Hepatocyte (in vitro differentiated cells): ENCODE data around the gene BICD1. TPM values are rescaled to one million over a fixed set of nuclear protein-coding genes. Genes with fewer than 3 reads are reported as not detected.

Source experiments
- DNase-seq: peaks from one replicate; pipeline ENCODE4 v3.0.0-alpha.2; 2016; ENCODE audit warnings: low spot score
- H2AFZ ChIP-seq: fragments of 200-600 bp; sonication (generic); 2 replicates; pipeline ENCODE4 v1.6.0; 2016; ENCODE audit warnings: antibody characterized with exemption, mild to moderate bottlenecking
- H3K27ac ChIP-seq: fragments of 200-600 bp; sonication (generic); 2 replicates; pipeline ENCODE4 v1.5.1; 2016; ENCODE audit warnings: mild to moderate bottlenecking
- H3K27me3 ChIP-seq: fragments of 200-600 bp; sonication (generic); 2 replicates; pipeline ENCODE4 v1.6.1; 2016
- H3K36me3 ChIP-seq: fragments of 200-600 bp; sonication (generic); replicated peaks from 2 replicates; pipeline ENCODE4 v1.5.1; 2016; ENCODE audit warnings: low read depth; ENCODE audit not compliant: insufficient read depth
- H3K4me1 ChIP-seq: fragments of 200-600 bp; sonication (generic); 2 replicates; pipeline ENCODE4 v1.5.1; 2016; ENCODE audit warnings: mild to moderate bottlenecking, moderate library complexity; ENCODE audit not compliant: insufficient read depth
- H3K4me2 ChIP-seq: fragments of 200-600 bp; sonication (generic); 2 replicates; pipeline ENCODE4 v1.6.0; 2016
- H3K4me3 ChIP-seq: fragments of 200-600 bp; sonication (generic); 2 replicates; pipeline ENCODE4 v1.5.1; 2016; ENCODE audit warnings: mild to moderate bottlenecking
- H3K79me2 ChIP-seq: fragments of 200-600 bp; sonication (generic); 2 replicates; pipeline ENCODE4 v1.6.0; 2017; ENCODE audit warnings: mild to moderate bottlenecking
- H3K9me2 ChIP-seq: fragments of 200-600 bp; sonication (generic); replicated peaks from 2 replicates; pipeline ENCODE4 v1.6.0; 2017; ENCODE audit warnings: mild to moderate bottlenecking; ENCODE audit not compliant: insufficient read depth
- H3K9me3 ChIP-seq: fragments of 200-600 bp; sonication (generic); 2 replicates; pipeline ENCODE4 v1.5.1; 2016; ENCODE audit warnings: low read depth, mild to moderate bottlenecking
- H4K20me1 ChIP-seq: fragments of 200-600 bp; sonication (generic); 2 replicates; pipeline ENCODE4 v1.6.0; 2016; ENCODE audit warnings: mild to moderate bottlenecking; ENCODE audit not compliant: insufficient read depth, poor library complexity, severe bottlenecking
- EZH2 ChIP-seq: fragments of 200-600 bp; sonication (generic); IDR thresholded peaks from 2 replicates; pipeline ENCODE4 v1.6.1; 2016; ENCODE audit warnings: antibody characterized with exemption, mild to moderate bottlenecking, borderline replicate concordance
- EZH2phosphoT487 ChIP-seq: fragments of 200-600 bp; sonication (generic); IDR thresholded peaks from one replicate; pipeline ENCODE4 v1.6.1; 2018; ENCODE audit warnings: antibody characterized with exemption, mild to moderate bottlenecking, low read depth, moderate library complexity; ENCODE audit not compliant: unreplicated experiment, severe bottlenecking
- WGBS: methylation state at CpG from one replicate; pipeline ENCODE4 v1.1.6; 2016; ENCODE audit warnings: low lambda C conversion rate; ENCODE audit errors: missing lambda C conversion rate; 5-methylcytosine and 5-hydroxymethylcytosine counted together
- polyA plus RNA-seq: library from polyadenylated mRNA; unstranded; fragments of >200 nt; fragmentation: Nextera tagmentation; extraction: Ambion mirVana; gene quantifications from 2 replicates; pipeline ENCODE4 v1.2.1, GENCODE V29; 2016
- total RNA-seq: library from RNA; depleted of rRNA; stranded (reverse); fragments of >200 nt; gene quantifications from 2 replicates; pipeline ENCODE4 v1.2.3, GENCODE V29; 2014
- TF ChIP-seq, protein P1 (sequence below): fragments of 200-600 bp; sonication (generic); IDR thresholded peaks from 2 replicates; pipeline ENCODE4 v1.5.1; 2016; ENCODE audit warnings: antibody characterized with exemption, mild to moderate bottlenecking; ENCODE audit not compliant: poor library complexity

The BICD1 gene
- total and polyA plus RNA-seq, 2 experiments from 2014 or later = 19.7 to 23.6 TPM

DNA sequence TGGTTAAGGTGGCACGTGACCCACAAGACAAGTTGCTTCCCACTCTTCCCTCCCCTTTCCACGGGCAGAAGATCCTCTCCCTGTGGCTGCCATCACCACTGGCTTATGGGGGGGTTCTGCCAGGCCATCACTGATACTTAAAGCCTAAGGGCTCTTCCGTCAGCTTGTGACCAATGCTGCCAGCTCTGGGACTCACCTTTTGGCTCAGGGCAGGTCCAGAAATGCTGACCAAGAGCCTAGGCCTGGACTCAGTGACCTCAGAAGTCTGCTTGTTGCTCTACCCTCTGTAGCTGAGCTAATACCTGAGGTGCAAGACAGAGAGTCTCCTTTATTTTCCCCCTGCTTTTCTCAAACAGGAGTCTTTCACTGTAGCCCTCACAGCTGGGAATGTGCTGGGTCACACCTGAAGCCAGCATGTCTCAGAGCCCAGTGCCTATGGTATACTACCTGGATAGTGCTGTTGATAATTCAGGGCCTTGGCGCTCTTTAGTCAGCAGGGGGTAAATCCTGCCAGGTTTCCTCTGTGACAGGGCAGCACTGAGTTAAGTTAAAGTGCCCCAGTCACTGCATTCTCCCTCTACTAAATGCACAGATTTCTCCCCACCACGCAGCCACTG is 312.4 kb downstream of the BICD1 start:
- peaks cover 94% of the 10 kb centered on the region for H3K79me2 ChIP-seq
- H3K27ac ChIP-seq = no peak overlapping the region

DNA sequence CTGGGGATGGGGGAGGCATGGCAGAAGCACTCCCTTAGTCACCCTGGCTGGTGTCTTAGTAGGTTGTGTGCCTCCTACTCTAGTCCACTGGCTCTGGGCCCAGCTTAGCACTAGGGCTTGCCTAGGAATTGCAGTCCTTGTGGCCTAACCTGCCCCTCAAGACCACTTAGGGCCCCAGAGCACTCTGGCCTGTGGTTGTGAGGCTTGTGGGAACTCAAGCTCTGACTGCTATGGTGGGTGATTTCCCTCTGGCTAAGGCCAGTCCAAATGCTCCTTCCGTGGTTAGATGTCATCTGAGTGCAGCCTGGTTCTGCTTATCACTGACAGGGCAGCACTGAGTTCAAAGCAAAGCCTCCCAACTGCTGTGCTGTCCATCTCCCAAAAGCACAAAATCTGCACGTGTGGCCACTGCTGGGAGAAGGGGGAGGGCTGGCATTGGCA is 312.9 kb downstream of the BICD1 start:
- Histone ChIP-seq H3K36me3 (no peaks in the 10 kb centered on the region), H3K9me3 (no peaks in the 10 kb centered on the region), H3K4me2 (no peak overlapping the region), H3K27me3 (no peaks in the 10 kb centered on the region), H3K79me2 (peaks cover 94% of the 10 kb centered on the region), H3K4me1 (peaks cover 13% of the 10 kb centered on the region), H3K27ac (no peak overlapping the region), H3K4me3 (no peak overlapping the region), H4K20me1 (peaks cover 52% of the 10 kb centered on the region), H2AFZ (no peak overlapping the region), H3K9me2 (no peaks in the 10 kb centered on the region)
- WGBS = 4% methylated on average over 2 of the region's 2 CpGs
- no peak for DNase-seq
- TF ChIP-seq EZH2phosphoT487 (no peak), EZH2 (no peak)
- TF ChIP-seq, protein P1, sequence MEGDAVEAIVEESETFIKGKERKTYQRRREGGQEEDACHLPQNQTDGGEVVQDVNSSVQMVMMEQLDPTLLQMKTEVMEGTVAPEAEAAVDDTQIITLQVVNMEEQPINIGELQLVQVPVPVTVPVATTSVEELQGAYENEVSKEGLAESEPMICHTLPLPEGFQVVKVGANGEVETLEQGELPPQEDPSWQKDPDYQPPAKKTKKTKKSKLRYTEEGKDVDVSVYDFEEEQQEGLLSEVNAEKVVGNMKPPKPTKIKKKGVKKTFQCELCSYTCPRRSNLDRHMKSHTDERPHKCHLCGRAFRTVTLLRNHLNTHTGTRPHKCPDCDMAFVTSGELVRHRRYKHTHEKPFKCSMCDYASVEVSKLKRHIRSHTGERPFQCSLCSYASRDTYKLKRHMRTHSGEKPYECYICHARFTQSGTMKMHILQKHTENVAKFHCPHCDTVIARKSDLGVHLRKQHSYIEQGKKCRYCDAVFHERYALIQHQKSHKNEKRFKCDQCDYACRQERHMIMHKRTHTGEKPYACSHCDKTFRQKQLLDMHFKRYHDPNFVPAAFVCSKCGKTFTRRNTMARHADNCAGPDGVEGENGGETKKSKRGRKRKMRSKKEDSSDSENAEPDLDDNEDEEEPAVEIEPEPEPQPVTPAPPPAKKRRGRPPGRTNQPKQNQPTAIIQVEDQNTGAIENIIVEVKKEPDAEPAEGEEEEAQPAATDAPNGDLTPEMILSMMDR = no peak

More for the DNA sequence above, 312.4 kb downstream of the BICD1 start:
- Histone ChIP-seq H3K27me3 (no peaks in the 10 kb centered on the region), H2AFZ (no peak overlapping the region), H3K9me3 (no peaks in the 10 kb centered on the region), H3K9me2 (no peaks in the 10 kb centered on the region), H3K4me2 (no peak overlapping the region), H4K20me1 (peaks cover 52% of the 10 kb centered on the region), H3K36me3 (no peaks in the 10 kb centered on the region), H3K4me3 (no peak overlapping the region), H3K4me1 (peaks cover 13% of the 10 kb centered on the region)
- no peak for TF ChIP-seq EZH2
- no peak for TF ChIP-seq EZH2phosphoT487
- TF ChIP-seq, protein P1 = no peak
- DNase-seq = no peak
- 83% methylated on average over 5 of the region's 5 CpGs for WGBS

DNA sequence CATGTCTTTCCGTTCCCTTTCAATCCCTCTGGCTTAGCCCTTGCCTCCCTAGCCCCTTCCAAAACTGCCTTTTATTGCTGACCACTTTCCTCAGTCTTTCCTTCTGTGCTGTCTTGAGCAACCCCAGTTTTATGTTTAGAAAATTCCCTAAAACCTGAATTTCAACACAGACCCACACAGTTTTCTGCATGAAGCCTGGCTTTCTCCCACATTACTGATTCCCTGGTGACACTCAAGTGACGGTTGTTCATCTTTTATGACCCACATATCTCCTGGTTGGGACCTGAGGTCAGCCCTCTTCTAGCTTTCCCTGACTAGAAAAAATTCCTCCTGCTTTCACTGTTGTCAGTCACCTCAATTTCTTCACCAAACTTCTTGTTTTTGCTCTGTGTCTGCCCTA is 313.7 kb downstream of the BICD1 start:
- Histone ChIP-seq H3K9me2 (no peaks in the 10 kb centered on the region), H3K27me3 (no peaks in the 10 kb centered on the region), H3K4me1 (peaks cover 13% of the 10 kb centered on the region), H3K79me2 (peaks cover 94% of the 10 kb centered on the region), H3K9me3 (peaks cover 2% of the 10 kb centered on the region), H3K4me2 (no peak overlapping the region), H3K36me3 (no peaks in the 10 kb centered on the region), H3K27ac (no peak overlapping the region), H2AFZ (no peak overlapping the region), H4K20me1 (peaks cover 47% of the 10 kb centered on the region), H3K4me3 (no peak overlapping the region)
- DNase-seq = no peak
- TF ChIP-seq EZH2phosphoT487 (no peak), EZH2 (no peak)
- TF ChIP-seq, protein P1 = no peak
- WGBS = 83% methylated on average over 2 of the region's 2 CpGs

DNA sequence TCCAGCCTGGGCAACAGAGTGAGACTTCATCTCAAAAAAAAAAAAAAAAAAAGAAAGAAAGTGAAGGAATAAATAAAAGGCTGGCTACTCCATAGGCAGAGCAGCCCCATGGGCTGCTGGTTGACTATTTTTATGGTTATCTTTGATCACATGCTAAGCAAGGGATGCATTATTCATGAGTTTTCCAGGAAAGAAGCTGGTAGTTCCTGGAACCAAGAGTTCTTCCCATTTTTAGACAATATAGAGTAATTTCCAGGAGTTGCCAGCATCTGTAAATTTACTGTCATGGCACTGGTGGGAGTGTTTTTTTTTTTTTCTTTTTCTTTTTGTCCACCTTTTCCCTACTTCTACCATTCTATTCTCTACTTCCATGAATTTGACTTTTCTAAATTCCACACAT is 316.9 kb downstream of the BICD1 start:
- Histone ChIP-seq H3K27ac (no peak overlapping the region), H2AFZ (no peak overlapping the region), H3K36me3 (no peaks in the 10 kb centered on the region), H3K4me3 (no peak overlapping the region), H3K9me3 (peaks cover 2% of the 10 kb centered on the region), H3K27me3 (no peaks in the 10 kb centered on the region), H4K20me1 (peaks cover 30% of the 10 kb centered on the region), H3K4me1 (peaks cover 13% of the 10 kb centered on the region), H3K9me2 (no peaks in the 10 kb centered on the region), H3K4me2 (no peak overlapping the region), H3K79me2 (peaks cover 95% of the 10 kb centered on the region)
- no peak for DNase-seq
- TF ChIP-seq EZH2phosphoT487 (no peak), EZH2 (no peak)
- TF ChIP-seq, protein P1 = no peak
